Panc1 (cell line): Measurements from ENCODE around the gene PLEKHG7. TPM values are rescaled to one million over a fixed set of nuclear protein-coding genes. Genes with fewer than 3 reads are reported as not detected.

Source experiments
- ATAC-seq: fragments of 200-7000 bp; cut with Tn5 transposase; 2 replicates; pipeline ENCODE4 v1.9.1; 2020; ENCODE audit warnings: mild to moderate bottlenecking, moderate library complexity
- BruUV-seq: library from RNA; stranded (reverse); fragments of 400-500 nt; replicated peaks from 2 replicates; lab custom pipeline; 2021; lab: Mats Ljungman, UMichigan
- CTCF ChIA-PET: fragments of 300-600 bp; sonication (Branson Sonifier 250); formaldehyde crosslinking; loops from one replicate; lab custom pipeline; 2022; ENCODE audit warnings: antibody characterized with exemption; lab: Charles Lee
- POLR2A ChIA-PET: fragments of 300-600 bp; sonication (Branson Sonifier 250); formaldehyde crosslinking; loops from one replicate; lab custom pipeline; 2022; ENCODE audit warnings: antibody characterized with exemption; lab: Charles Lee
- DNase-seq: peaks from one replicate; pipeline ENCODE4 v3.0.0-alpha.2; 2010; ENCODE audit warnings: low read depth, low spot score
- H3K27ac ChIP-seq: 2 replicates; pipeline ENCODE4 v1.5.1; 2011; ENCODE audit warnings: mild to moderate bottlenecking, low read length, inconsistent platforms
- H3K27me3 ChIP-seq: fragments of 200-500 bp; sonication (Bioruptor generic); 2 replicates; pipeline ENCODE4 v1.6.0; 2014; ENCODE audit warnings: low read length, inconsistent platforms; ENCODE audit not compliant: control insufficient read depth, insufficient read depth
- H3K36me3 ChIP-seq: fragments of 200-500 bp; sonication (Bioruptor generic); 2 replicates; pipeline ENCODE4 v1.5.1; 2014; ENCODE audit warnings: inconsistent platforms, mild to moderate bottlenecking, low read length, moderate library complexity; ENCODE audit not compliant: control insufficient read depth, insufficient read depth
- H3K4me1 ChIP-seq: 2 replicates; pipeline ENCODE4 v1.5.1; 2011; ENCODE audit warnings: inconsistent platforms, mild to moderate bottlenecking, low read length, moderate library complexity; ENCODE audit not compliant: control insufficient read depth, insufficient read depth
- H3K4me3 ChIP-seq, 2 experiments: 2 replicates each; pipeline ENCODE4 v1.5.1; 2011 to 2012; ENCODE audit warnings: low read depth in 2 of 2, low read length in 2 of 2, mild to moderate bottlenecking in 2 of 2, inconsistent platforms in 1 of 2, moderate library complexity in 1 of 2
- H3K9me3 ChIP-seq: fragments of 200-500 bp; sonication (Bioruptor generic); 2 replicates; pipeline ENCODE4 v1.5.1; 2014; ENCODE audit warnings: low read depth, mild to moderate bottlenecking, inconsistent platforms, low read length, moderate library complexity; ENCODE audit not compliant: control insufficient read depth, insufficient read depth
- POLR2AphosphoS5 ChIP-seq: IDR thresholded peaks from 2 replicates; pipeline ENCODE4 v1.6.1; 2012; ENCODE audit warnings: mild to moderate bottlenecking, low read depth, low read length, moderate library complexity
- SIN3A ChIP-seq: IDR thresholded peaks from 2 replicates; pipeline ENCODE4 v1.6.1; 2012; ENCODE audit warnings: low read depth, mild to moderate bottlenecking, low read length, moderate library complexity, borderline replicate concordance; ENCODE audit not compliant: insufficient read depth
- TCF7L2 ChIP-seq: IDR thresholded peaks from 2 replicates; pipeline ENCODE4 v1.6.1; 2011; ENCODE audit warnings: mild to moderate bottlenecking, low read depth, low read length, inconsistent platforms
- in situ Hi-C: cut with HindIII; loops from 2 replicates; pipeline ENCODE4 v1.10.0; 2016; ENCODE audit warnings: low sequenced_read_pairs, low pct_unique_long_range_greater_than_20kb
- intact Hi-C: fragments of 100-400 bp; cut with micrococcal nuclease; formaldehyde crosslinking; loops from one replicate; pipeline ENCODE4 v1.10.0; 2022; ENCODE audit not compliant: unreplicated experiment
- total RNA-seq: library from RNA; stranded (reverse); gene quantifications from one replicate; pipeline ENCODE4 v1.2.1, GENCODE V29; 2021; ENCODE audit not compliant: unreplicated experiment
- TF ChIP-seq, protein P1 (sequence below), 2 experiments: IDR thresholded peaks; 2 replicates each; pipeline ENCODE4 v1.6.1; 2011 to 2012; ENCODE audit warnings: low read depth in 2 of 2, control low read depth in 1 of 2, low read length in 1 of 2, mild to moderate bottlenecking in 1 of 2, moderate library complexity in 1 of 2; ENCODE audit not compliant: insufficient read depth in 1 of 2
- TF ChIP-seq, protein P2 (sequence below): fragments of 450-650 bp; IDR thresholded peaks from 2 replicates; pipeline ENCODE4 v1.5.1; 2017; ENCODE audit warnings: mild to moderate bottlenecking

The PLEKHG7 gene
- total RNA-seq, 1 experiment from 2014 or later = not detected

DNA sequence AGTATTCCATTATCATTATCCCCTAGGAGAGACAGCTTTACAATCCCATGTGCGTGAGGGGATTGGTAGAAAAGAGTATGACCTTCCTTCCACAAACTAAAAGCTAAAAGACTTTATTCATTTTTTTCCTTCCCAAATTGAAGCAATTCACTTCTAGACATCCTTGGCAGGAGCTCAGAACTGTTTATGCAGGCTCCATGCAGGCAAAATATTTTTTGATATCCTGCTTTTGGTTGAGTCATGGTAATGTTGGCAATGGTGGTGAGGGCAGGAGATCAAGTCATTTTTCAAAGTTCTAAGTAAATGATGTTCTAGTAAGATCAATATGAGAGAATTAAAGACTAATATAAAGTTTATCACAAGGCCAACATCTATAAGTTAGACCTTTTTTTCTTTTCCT is 1.3 kb upstream of the PLEKHG7 start:
- no peak overlapping the region for H3K4me3 ChIP-seq
- ChIA-PET POLR2A (no interaction called here), CTCF (no interaction called here)
- intact Hi-C loops = no loop called here
- no peaks in the 10 kb centered on the region for H3K9me3 ChIP-seq
- in situ Hi-C loops = no loop called here
- no peaks in the 10 kb centered on the region for H3K36me3 ChIP-seq
- TF ChIP-seq, protein P1, sequence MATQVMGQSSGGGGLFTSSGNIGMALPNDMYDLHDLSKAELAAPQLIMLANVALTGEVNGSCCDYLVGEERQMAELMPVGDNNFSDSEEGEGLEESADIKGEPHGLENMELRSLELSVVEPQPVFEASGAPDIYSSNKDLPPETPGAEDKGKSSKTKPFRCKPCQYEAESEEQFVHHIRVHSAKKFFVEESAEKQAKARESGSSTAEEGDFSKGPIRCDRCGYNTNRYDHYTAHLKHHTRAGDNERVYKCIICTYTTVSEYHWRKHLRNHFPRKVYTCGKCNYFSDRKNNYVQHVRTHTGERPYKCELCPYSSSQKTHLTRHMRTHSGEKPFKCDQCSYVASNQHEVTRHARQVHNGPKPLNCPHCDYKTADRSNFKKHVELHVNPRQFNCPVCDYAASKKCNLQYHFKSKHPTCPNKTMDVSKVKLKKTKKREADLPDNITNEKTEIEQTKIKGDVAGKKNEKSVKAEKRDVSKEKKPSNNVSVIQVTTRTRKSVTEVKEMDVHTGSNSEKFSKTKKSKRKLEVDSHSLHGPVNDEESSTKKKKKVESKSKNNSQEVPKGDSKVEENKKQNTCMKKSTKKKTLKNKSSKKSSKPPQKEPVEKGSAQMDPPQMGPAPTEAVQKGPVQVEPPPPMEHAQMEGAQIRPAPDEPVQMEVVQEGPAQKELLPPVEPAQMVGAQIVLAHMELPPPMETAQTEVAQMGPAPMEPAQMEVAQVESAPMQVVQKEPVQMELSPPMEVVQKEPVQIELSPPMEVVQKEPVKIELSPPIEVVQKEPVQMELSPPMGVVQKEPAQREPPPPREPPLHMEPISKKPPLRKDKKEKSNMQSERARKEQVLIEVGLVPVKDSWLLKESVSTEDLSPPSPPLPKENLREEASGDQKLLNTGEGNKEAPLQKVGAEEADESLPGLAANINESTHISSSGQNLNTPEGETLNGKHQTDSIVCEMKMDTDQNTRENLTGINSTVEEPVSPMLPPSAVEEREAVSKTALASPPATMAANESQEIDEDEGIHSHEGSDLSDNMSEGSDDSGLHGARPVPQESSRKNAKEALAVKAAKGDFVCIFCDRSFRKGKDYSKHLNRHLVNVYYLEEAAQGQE (IDR thresholded peaks at IDR 0.05; ENCODE audit: insufficient read depth in 1 of 2, low read depth in 2 of 2, low read length in 1 of 2) = no peak
- TF ChIP-seq, protein P2, sequence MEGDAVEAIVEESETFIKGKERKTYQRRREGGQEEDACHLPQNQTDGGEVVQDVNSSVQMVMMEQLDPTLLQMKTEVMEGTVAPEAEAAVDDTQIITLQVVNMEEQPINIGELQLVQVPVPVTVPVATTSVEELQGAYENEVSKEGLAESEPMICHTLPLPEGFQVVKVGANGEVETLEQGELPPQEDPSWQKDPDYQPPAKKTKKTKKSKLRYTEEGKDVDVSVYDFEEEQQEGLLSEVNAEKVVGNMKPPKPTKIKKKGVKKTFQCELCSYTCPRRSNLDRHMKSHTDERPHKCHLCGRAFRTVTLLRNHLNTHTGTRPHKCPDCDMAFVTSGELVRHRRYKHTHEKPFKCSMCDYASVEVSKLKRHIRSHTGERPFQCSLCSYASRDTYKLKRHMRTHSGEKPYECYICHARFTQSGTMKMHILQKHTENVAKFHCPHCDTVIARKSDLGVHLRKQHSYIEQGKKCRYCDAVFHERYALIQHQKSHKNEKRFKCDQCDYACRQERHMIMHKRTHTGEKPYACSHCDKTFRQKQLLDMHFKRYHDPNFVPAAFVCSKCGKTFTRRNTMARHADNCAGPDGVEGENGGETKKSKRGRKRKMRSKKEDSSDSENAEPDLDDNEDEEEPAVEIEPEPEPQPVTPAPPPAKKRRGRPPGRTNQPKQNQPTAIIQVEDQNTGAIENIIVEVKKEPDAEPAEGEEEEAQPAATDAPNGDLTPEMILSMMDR = no peak
- no peak for TF ChIP-seq POLR2AphosphoS5
- no peak for TF ChIP-seq SIN3A
- no peak for TF ChIP-seq TCF7L2
- ATAC-seq (no peak), DNase-seq (no peak)
- no TSS peak for BruUV-seq
- no peaks in the 10 kb centered on the region for H3K27me3 ChIP-seq
- H3K4me1 ChIP-seq = no peaks in the 10 kb centered on the region
- no peak overlapping the region for H3K27ac ChIP-seq

DNA sequence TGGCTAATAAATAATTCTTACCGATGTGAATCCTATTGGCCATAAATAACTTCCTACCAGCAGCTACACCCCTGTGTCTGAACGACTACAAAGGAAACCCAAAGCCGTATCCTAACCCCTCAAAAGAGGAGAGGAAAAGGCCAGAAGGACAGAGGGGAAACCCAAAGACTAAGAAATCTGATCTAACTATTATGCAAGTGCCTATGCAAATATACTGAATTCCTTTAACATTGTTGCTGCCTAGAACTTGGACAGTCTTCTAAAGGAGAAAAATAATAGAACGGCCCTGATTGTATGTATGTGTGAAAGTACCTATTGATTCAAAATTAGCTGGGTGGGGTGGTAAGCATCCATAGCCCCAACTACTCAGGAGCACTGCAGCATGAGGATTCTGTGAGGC is 997 bp downstream of the PLEKHG7 start:
- DNase-seq = no peak
- H3K27me3 ChIP-seq = no peaks in the 10 kb centered on the region
- H3K27ac ChIP-seq = no peak overlapping the region
- TF ChIP-seq, protein P1 (IDR thresholded peaks at IDR 0.05; ENCODE audit: insufficient read depth in 1 of 2, low read depth in 2 of 2, low read length in 1 of 2) = no peak
- TF ChIP-seq TCF7L2 (no peak), POLR2AphosphoS5 (no peak), SIN3A (no peak)
- TF ChIP-seq, protein P2 = no peak
- no TSS peak for BruUV-seq
- H3K9me3 ChIP-seq = no peaks in the 10 kb centered on the region
- in situ Hi-C loops = no loop called here
- no peak overlapping the region for H3K4me3 ChIP-seq
- H3K36me3 ChIP-seq = no peaks in the 10 kb centered on the region
- ATAC-seq = no peak
- intact Hi-C loops = no loop called here
- H3K4me1 ChIP-seq = no peaks in the 10 kb centered on the region
- ChIA-PET POLR2A (no interaction called here), CTCF (interaction anchor here (0.7 kb wide), 1 partner anchor 1306 kb away, joined by 3 read pairs; no protein-coding TSS in a partner anchor)
